ENCODE results near the gene TOM1L2. TPM values are rescaled to one million over a fixed set of nuclear protein-coding genes. Genes with fewer than 3 reads are reported as not detected.

TOM1L2 gene
- total RNA-seq, 1 donor from 2014 or later, result 19.4 TPM

DNA sequence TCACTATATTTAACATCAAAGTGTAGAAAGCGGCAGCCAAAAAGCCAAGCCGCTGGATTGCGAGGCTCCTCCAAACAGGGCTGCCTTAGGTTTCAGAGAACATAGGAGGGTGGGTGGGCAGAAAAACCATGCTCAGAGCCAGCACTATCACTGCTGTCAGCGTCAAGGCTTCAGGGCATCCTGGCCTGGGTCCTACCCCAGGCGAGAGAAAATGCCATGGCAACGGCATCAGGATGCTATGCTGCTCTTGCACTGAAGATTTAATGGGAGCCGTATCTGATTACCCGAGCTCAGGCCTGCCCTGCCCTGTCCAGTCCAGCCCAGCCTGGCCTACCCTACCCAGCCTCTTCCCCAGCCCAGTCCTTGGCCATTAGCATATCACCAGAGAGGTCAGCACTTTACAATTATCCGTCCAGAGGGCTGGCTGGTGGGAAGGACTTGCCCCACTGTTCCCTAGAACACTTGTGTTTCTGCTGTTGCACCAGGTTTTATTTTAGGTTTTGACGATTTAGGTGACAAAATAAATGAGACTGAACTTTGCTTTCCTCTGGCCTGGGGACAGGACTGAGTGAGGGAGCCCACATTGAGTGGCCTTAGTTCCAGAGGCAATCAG is 61.1 kb downstream of the TOM1L2 start:
- DNase-seq (ENCODE audit: low read depth), result no peak
- no peak overlapping the region for H3K4me3 ChIP-seq (ENCODE audit: low read depth, low read length)
- TF ChIP-seq CTCF (conservative IDR thresholded peaks at IDR 0.05; ENCODE audit: low read depth, low read length), result no peak

GRCh38 chr17:17910060-17910459 is 62.1 kb downstream of the TOM1L2 start:
- no peak for DNase-seq (ENCODE audit: low read depth)
- TF ChIP-seq CTCF (conservative IDR thresholded peaks at IDR 0.05; ENCODE audit: low read depth, low read length), result no peak
- H3K4me3 ChIP-seq (ENCODE audit: low read depth, low read length), result no peak overlapping the region

GRCh38 chr17:17909078-17909477 is 63.1 kb downstream of the TOM1L2 start:
- no peak for DNase-seq (ENCODE audit: low read depth)
- no peak for TF ChIP-seq CTCF (conservative IDR thresholded peaks at IDR 0.05; ENCODE audit: low read depth, low read length)

DNA sequence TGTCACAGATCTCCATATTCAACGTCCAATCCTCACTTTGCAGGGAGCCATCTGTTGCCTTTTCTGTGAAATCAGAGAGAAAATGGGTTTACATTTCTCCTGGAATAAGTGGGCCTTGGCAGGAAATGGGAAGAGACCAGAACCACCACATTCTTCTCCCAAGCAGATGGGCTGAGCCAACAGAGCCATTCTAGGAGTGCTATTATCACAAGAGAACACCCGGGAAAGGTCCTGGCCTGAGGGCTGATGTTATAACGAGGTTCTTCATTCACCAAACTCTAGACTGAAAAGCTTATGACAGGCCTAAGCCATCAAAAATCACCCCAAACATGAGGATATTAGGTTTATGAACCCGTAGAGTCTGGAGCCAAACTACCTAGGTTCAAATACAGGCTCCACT is 64.7 kb downstream of the TOM1L2 start:
- TF ChIP-seq CTCF (conservative IDR thresholded peaks at IDR 0.05; ENCODE audit: low read depth, low read length), result no peak
- H3K4me3 ChIP-seq (ENCODE audit: low read depth, low read length), result no peak overlapping the region
- DNase-seq (ENCODE audit: low read depth), result no peak

More at GRCh38 chr17:17909078-17909477, 63.1 kb downstream of the TOM1L2 start:
- no peak overlapping the region for H3K4me3 ChIP-seq (ENCODE audit: low read depth, low read length)

- DNase-seq (ENCODE audit: low read depth), result no peak
- TF ChIP-seq CTCF (conservative IDR thresholded peaks at IDR 0.05; ENCODE audit: low read depth, low read length), result no peak
- no peak overlapping the region for H3K4me3 ChIP-seq (ENCODE audit: low read depth, low read length)
Observed at GRCh38 chr17:17906418-17907215, 65.6 kb downstream of the TOM1L2 start.

- no peak overlapping the region for H3K4me3 ChIP-seq (ENCODE audit: low read depth, low read length)
- TF ChIP-seq CTCF (conservative IDR thresholded peaks at IDR 0.05; ENCODE audit: low read depth, low read length), result no peak
- no peak for DNase-seq (ENCODE audit: low read depth)
Observed at GRCh38 chr17:17905036-17905320, 67.2 kb downstream of the TOM1L2 start.
